GM18519 (cell line): Measurements from ENCODE around the gene LYSMD4.
"Not testable (repeated sequence)": the region's sequence is repeated elsewhere in the genome, so short reads cannot be mapped to it uniquely, and the experiment has no call there.

Source experiments
- ATAC-seq: cut with Tn5 transposase; IDR thresholded peaks from one replicate; pipeline ENCODE4 v1.9.1; 2021; ENCODE audit warnings: mild to moderate bottlenecking, moderate library complexity; ENCODE audit not compliant: unreplicated experiment, low FRiP score

Gene LYSMD4

GRCh38 chr15:99733268-99734039, at the start of gene LYSMD4:
Gene LYSMD4, minus strand, starts transcription at chr15:99733437. Its CDS starts 1,438 bp downstream, at chr15:99731999.
- ATAC-seq = peak; percentile 97

GRCh38 chr15:99782029-99782428, 48.8 kb upstream of the LYSMD4 start:
- not testable (repeated sequence) for ATAC-seq

GRCh38 chr15:99777144-99777543, 43.9 kb upstream of the LYSMD4 start:
- ATAC-seq = no peak

GRCh38 chr15:99764522-99764921, 31.3 kb upstream of the LYSMD4 start:
- no peak for ATAC-seq

GRCh38 chr15:99763827-99764226, 30.6 kb upstream of the LYSMD4 start:
- no peak for ATAC-seq

GRCh38 chr15:99762288-99762687, 29.1 kb upstream of the LYSMD4 start:
- ATAC-seq = no peak

GRCh38 chr15:99755692-99756409, 22.6 kb upstream of the LYSMD4 start:
- ATAC-seq = peak; percentile 73

GRCh38 chr15:99753066-99753465, 19.8 kb upstream of the LYSMD4 start:
- ATAC-seq = no peak

GRCh38 chr15:99752556-99752955, 19.3 kb upstream of the LYSMD4 start:
- no peak for ATAC-seq

- not testable (repeated sequence) for ATAC-seq
Observed at GRCh38 chr15:99750326-99750725, 17.1 kb upstream of the LYSMD4 start.

GRCh38 chr15:99749386-99749785, 16.1 kb upstream of the LYSMD4 start:
- no peak for ATAC-seq

GRCh38 chr15:99745370-99746086, 12.3 kb upstream of the LYSMD4 start:
- no peak for ATAC-seq

- no peak for ATAC-seq
Observed at GRCh38 chr15:99744142-99744541, 10.9 kb upstream of the LYSMD4 start.

GRCh38 chr15:99741835-99742234, 8.6 kb upstream of the LYSMD4 start:
- no peak for ATAC-seq

GRCh38 chr15:99738021-99738847, 5.0 kb upstream of the LYSMD4 start:
- no peak for ATAC-seq

GRCh38 chr15:99736702-99737101, 3.5 kb upstream of the LYSMD4 start:
- ATAC-seq = no peak

- no peak for ATAC-seq
Observed at GRCh38 chr15:99735868-99736267, 2.6 kb upstream of the LYSMD4 start.

GRCh38 chr15:99734575-99734974, 1.3 kb upstream of the LYSMD4 start:
- ATAC-seq = no peak

- not testable (repeated sequence) for ATAC-seq
Observed at GRCh38 chr15:99734040-99734291, 729 bp upstream of the LYSMD4 start.

GRCh38 chr15:99732751-99733267, 428 bp downstream of the LYSMD4 start:
- peak; percentile 5 for ATAC-seq
